IMR-90 (cell line): ENCODE data around the gene ZNF19.

Experiments
- BHLHE40 ChIP-seq: fragments of 150-350 bp; IDR thresholded peaks from 2 replicates; pipeline ENCODE4 v1.6.1; 2016; ENCODE audit warnings: mild to moderate bottlenecking, low read depth, low read length
- CEBPB ChIP-seq: IDR thresholded peaks from 2 replicates; pipeline ENCODE4 v1.6.1; 2012; ENCODE audit warnings: low read depth, low read length, improper control_type of control experiment
- CTCF ChIP-seq: conservative IDR thresholded peaks from 2 replicates; pipeline ENCODE4 v1.5.1; 2012; ENCODE audit warnings: mild to moderate bottlenecking, low read depth, low read length, improper control_type of control experiment
- POLR2A ChIP-seq: IDR thresholded peaks from 2 replicates; pipeline ENCODE4 v1.6.1; 2012; ENCODE audit warnings: mild to moderate bottlenecking, low read depth, low read length
- RCOR1 ChIP-seq: IDR thresholded peaks from 2 replicates; pipeline ENCODE4 v1.6.1; 2012; ENCODE audit warnings: mild to moderate bottlenecking, low read length, improper control_type of control experiment; ENCODE audit not compliant: insufficient replicate concordance
- RFX5 ChIP-seq: IDR thresholded peaks from 2 replicates; pipeline ENCODE4 v1.8.0; 2012; ENCODE audit warnings: low read depth, mild to moderate bottlenecking, low read length, moderate library complexity
- SMC3 ChIP-seq: fragments of 150-350 bp; IDR thresholded peaks from 2 replicates; pipeline ENCODE4 v1.6.1; 2016; ENCODE audit warnings: low read depth, mild to moderate bottlenecking, antibody characterized with exemption, low read length, moderate library complexity

DNA sequence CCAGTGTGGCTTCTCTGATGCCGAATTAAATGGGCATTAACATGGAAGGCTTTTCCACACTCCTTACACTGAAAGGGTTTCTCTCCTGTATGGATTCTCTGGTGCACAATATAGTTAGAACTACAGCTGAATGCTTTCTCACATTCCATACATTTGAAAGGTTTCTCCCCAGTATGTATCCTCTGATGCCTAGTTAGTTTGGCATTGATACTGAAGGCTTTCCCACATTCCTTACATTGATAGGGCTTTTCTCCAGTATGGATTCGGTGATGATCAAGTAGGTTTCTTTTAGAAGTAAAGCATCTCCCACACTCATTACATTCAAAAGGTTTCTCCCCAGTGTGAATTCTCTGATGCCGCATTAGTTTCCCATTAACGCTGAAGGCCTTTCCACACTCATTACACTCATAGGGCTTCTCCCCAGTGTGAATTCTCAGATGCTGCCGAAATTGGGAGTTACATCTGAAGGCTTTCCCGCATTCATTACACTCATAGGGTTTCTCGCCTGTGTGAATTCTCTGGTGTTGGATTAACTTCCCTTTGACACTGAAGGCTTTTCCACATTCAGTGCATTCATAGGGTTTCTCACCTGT, 40.8 kb downstream of the ZNF19 start:
- TF ChIP-seq CTCF (no peak), POLR2A (no peak), SMC3 (no peak), CEBPB (no peak), RFX5 (no peak), BHLHE40 (no peak), RCOR1 (no peak)
